SK-N-SH treated with all-trans-retinoic acid at 6 μM for 48 hours (cell line): ENCODE data around the gene GPR61.

Experiments used
- CREB5 ChIP-seq: fragments of 250-450 bp; sonication (Bioruptor Pico); IDR thresholded peaks from 2 replicates; pipeline ENCODE4 v1.5.1; 2020; ENCODE audit warnings: low read depth, mild to moderate bottlenecking, moderate library complexity
- CSDC2 ChIP-seq: fragments of 250-450 bp; sonication (Bioruptor Pico); IDR thresholded peaks from 2 replicates; pipeline ENCODE4 v1.5.0; 2020; ENCODE audit warnings: mild to moderate bottlenecking, moderate library complexity
- OSR1 ChIP-seq: fragments of 250-450 bp; sonication (Bioruptor Pico); IDR thresholded peaks from 2 replicates; pipeline ENCODE4 v1.8.0; 2022; ENCODE audit warnings: moderate library complexity, mild to moderate bottlenecking, inconsistent platforms
- PATZ1 ChIP-seq: fragments of 250-450 bp; sonication (Bioruptor Pico); IDR thresholded peaks from 2 replicates; pipeline ENCODE4 v1.8.0; 2020; ENCODE audit warnings: mild to moderate bottlenecking, moderate library complexity, borderline replicate concordance
- PPARA ChIP-seq: fragments of 250-450 bp; sonication (Bioruptor Pico); IDR thresholded peaks from 2 replicates; pipeline ENCODE4 v1.5.0; 2020; ENCODE audit warnings: mild to moderate bottlenecking, borderline replicate concordance
- ZNF8 ChIP-seq: fragments of 450-650 bp; formaldehyde crosslinking; IDR thresholded peaks from 2 replicates; pipeline ENCODE4 v1.5.0; 2020; ENCODE audit warnings: mild to moderate bottlenecking, moderate library complexity

- TF ChIP-seq OSR1 (no peak), CSDC2 (no peak), PATZ1 (CRISPR knock-in tag) (no peak), PPARA (no peak), CREB5 (CRISPR knock-in tag) (no peak), ZNF8 (CRISPR knock-in tag) (no peak)
These were observed 55.9 kb downstream of the GPR61 start for GRCh38 chr1:109595531-109595930.
